ENCODE data around the gene TSKU. TPM values are rescaled to one million over a fixed set of nuclear protein-coding genes. Genes with fewer than 3 reads are reported as not detected.
"Not testable (repeated sequence)": the region's sequence is repeated elsewhere in the genome, so short reads cannot be mapped to it uniquely, and the experiment has no call there.

Gene TSKU
- total and polyA plus RNA-seq, 8 donors: 2.7 to 25.2 (median 10.7) TPM

- no peak for TF ChIP-seq CTCF (IDR thresholded peaks at IDR 0.05)
- Histone ChIP-seq H3K27me3 (no peaks in the 10 kb centered on the region), H3K4me1 (peaks cover 4 to 14% (median 13%) of the 10 kb centered on the region in 3 donors), H3K9me3 (no peaks in the 10 kb centered on the region), H3K36me3 (no peaks in the 10 kb centered on the region), H3K4me3 (no peak overlapping the region), H3K27ac (no peak overlapping the region)
- WGBS, 2 donors: 82 to 83% methylated on average over 2 of the region's 2 CpGs
- no peak for ATAC-seq
- intact Hi-C loops (cut with DNase I): no loop called here
- FAIRE-seq: no peak
- DNase-seq: peak in 1 of 6 donors; percentile 12
Measured at GRCh38 chr11:76789443-76789719, 6.2 kb downstream of the TSKU start.

GRCh38 chr11:76790251-76790650 is 7.1 kb downstream of the TSKU start:
- no peak for TF ChIP-seq CTCF (IDR thresholded peaks at IDR 0.05)
- ATAC-seq: no peak
- intact Hi-C loops (cut with DNase I): no loop called here
- H3K36me3 ChIP-seq: no peaks in the 10 kb centered on the region
- no peak overlapping the region for H3K4me3 ChIP-seq
- no peaks in the 10 kb centered on the region for H3K27me3 ChIP-seq
- no peaks in the 10 kb centered on the region for H3K9me3 ChIP-seq
- 88 to 92% methylated on average over 5 of the region's 5 CpGs for WGBS, 2 donors
- peaks cover 4 to 14% (median 13%) of the 10 kb centered on the region in 3 donors for H3K4me1 ChIP-seq
- H3K27ac ChIP-seq: no peak overlapping the region
- no peak for FAIRE-seq
- DNase-seq: peak in 1 of 6 donors; percentile 13

- H3K27me3 ChIP-seq; intact Hi-C loops (cut with DNase I); H3K9me3 ChIP-seq; H3K4me3 ChIP-seq; ATAC-seq; H3K36me3 ChIP-seq; FAIRE-seq; H3K27ac ChIP-seq: not testable (repeated sequence)
- DNase-seq: peak in 1 of 6 donors; percentile 9
- WGBS, 2 donors: 94 to 100% methylated on average over 4 of the region's 4 CpGs
- H3K4me1 ChIP-seq: peaks cover 4 to 14% (median 13%) of the 10 kb centered on the region in 3 donors
Measured at GRCh38 chr11:76791002-76791770, 8.0 kb downstream of the TSKU start.

GRCh38 chr11:76791861-76792260 is 8.7 kb downstream of the TSKU start:
- H3K9me3 ChIP-seq: no peaks in the 10 kb centered on the region
- H3K36me3 ChIP-seq: no peaks in the 10 kb centered on the region
- H3K27ac ChIP-seq: no peak overlapping the region
- ATAC-seq (no peak), DNase-seq (peak in 2 of 6 donors; percentile 39 to 57), FAIRE-seq (no peak)
- H3K4me1 ChIP-seq: peaks cover 4 to 14% (median 13%) of the 10 kb centered on the region in 3 donors
- TF ChIP-seq CTCF (IDR thresholded peaks at IDR 0.05): no peak
- no peaks in the 10 kb centered on the region for H3K27me3 ChIP-seq
- whole genome bisulfite sequencing, 2 donors: 70 to 81% methylated on average over 6 of the region's 6 CpGs
- no peak overlapping the region for H3K4me3 ChIP-seq
- intact Hi-C loops (cut with DNase I): no loop called here

- 94 to 96% methylated on average over 13 of the region's 13 CpGs for WGBS, 2 donors
- ATAC-seq (no peak), DNase-seq (peak in 1 of 6 donors; percentile 7), FAIRE-seq (no peak)
- Histone ChIP-seq H3K36me3 (no peaks in the 10 kb centered on the region), H3K27ac (no peak overlapping the region), H3K27me3 (no peaks in the 10 kb centered on the region), H3K4me3 (no peak overlapping the region), H3K9me3 (no peaks in the 10 kb centered on the region), H3K4me1 (peaks cover 4 to 14% (median 13%) of the 10 kb centered on the region in 3 donors)
- TF ChIP-seq CTCF (IDR thresholded peaks at IDR 0.05): no peak
- intact Hi-C loops (cut with DNase I): no loop called here
Measured at GRCh38 chr11:76792505-76793264, 9.5 kb downstream of the TSKU start.
